NCI-H446 (cell line): ENCODE data around the gene S100A9.
"Not testable (repeated sequence)": the region's sequence is repeated elsewhere in the genome, so short reads cannot be mapped to it uniquely, and the experiment has no call there.

Experiments
- DNase-seq, 2 experiments: peaks; one replicate each; lab custom pipeline; 2025; lab: John Stamatoyannopoulos, UW

S100A9 gene

GRCh38 chr1:153345187-153346076 lies 12.2 kb upstream of the S100A9 start:
- DNase-seq = no peak

GRCh38 chr1:153346077-153346723 lies 11.5 kb upstream of the S100A9 start:
- DNase-seq = no peak

- not testable (repeated sequence) for DNase-seq
Measured at GRCh38 chr1:153347049-153347448, 10.6 kb upstream of the S100A9 start.

- DNase-seq = no peak
Measured at GRCh38 chr1:153347856-153348255, 9.8 kb upstream of the S100A9 start.

GRCh38 chr1:153348511-153349362 lies 8.9 kb upstream of the S100A9 start, which contains the start of gene PGLYRP4:
Gene PGLYRP4 (minus strand): TSS chr1:153348841. CDS start chr1:153347932, 909 bp downstream.
- DNase-seq = no peak

- no peak for DNase-seq
Measured at GRCh38 chr1:153349363-153350320, 8.0 kb upstream of the S100A9 start.

GRCh38 chr1:153350321-153350957 lies 7.2 kb upstream of the S100A9 start:
- DNase-seq = no peak

GRCh38 chr1:153352523-153352922 lies 5.1 kb upstream of the S100A9 start:
- DNase-seq = peak; percentile 60 to 81

GRCh38 chr1:153353226-153353947 lies 4.3 kb upstream of the S100A9 start:
- DNase-seq = peak in 1 of 2 experiments; percentile 17

GRCh38 chr1:153354515-153355193 lies 3.0 kb upstream of the S100A9 start:
- no peak for DNase-seq

GRCh38 chr1:153355445-153356071 lies 2.1 kb upstream of the S100A9 start:
- peak; percentile 6 to 70 for DNase-seq

- no peak for DNase-seq
Measured at GRCh38 chr1:153356392-153357075, 1.1 kb upstream of the S100A9 start.

GRCh38 chr1:153357076-153357852 lies 390 bp upstream of the S100A9 start:
- DNase-seq = no peak

GRCh38 chr1:153358691-153358975 lies 979 bp downstream of the S100A9 start:
- no peak for DNase-seq

GRCh38 chr1:153359241-153359640 lies 1.6 kb downstream of the S100A9 start:
- DNase-seq = no peak

GRCh38 chr1:153360190-153360589 lies 2.5 kb downstream of the S100A9 start:
- no peak for DNase-seq

GRCh38 chr1:153360592-153361479 lies 3.2 kb downstream of the S100A9 start:
- no peak for DNase-seq
